OCI-LY1 (cell line): Measurements from ENCODE around the gene WTAP.

Experiments used
- EZH2 ChIP-seq: fragments of 200-600 bp; sonication (generic), shearing (Covaris generic); IDR thresholded peaks from 2 replicates; pipeline ENCODE4 v1.8.0; 2017; ENCODE audit warnings: borderline replicate concordance, mixed run types, mild to moderate bottlenecking, antibody characterized with exemption, low read length, moderate library complexity, mixed read lengths
- TF ChIP-seq, protein P1 (sequence below): fragments of 200-600 bp; sonication (generic), shearing (Covaris generic); IDR thresholded peaks from 2 replicates; pipeline ENCODE4 v1.5.1; 2017; ENCODE audit warnings: mild to moderate bottlenecking, antibody characterized with exemption, low read length, moderate library complexity, mixed read lengths

DNA sequence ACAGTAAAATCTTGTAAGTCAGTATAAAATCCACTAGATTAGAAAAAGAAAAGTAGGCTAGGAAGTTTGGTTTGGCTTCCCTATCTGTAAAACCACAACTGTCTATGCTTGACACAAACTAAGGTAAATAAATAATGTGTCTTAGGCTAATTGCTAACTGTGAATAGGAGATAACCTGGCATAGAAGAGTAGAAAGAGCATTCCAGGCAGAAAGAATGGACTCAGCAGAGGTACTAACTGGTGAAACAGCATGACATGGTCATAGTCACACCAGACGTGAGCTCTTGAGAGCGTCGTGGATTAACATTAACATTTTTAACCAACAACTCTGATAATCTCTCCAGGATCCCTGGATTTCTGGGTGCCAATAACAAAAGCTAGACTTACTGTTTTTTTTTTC lies 8.7 kb upstream of the WTAP start:
- TF ChIP-seq, protein P1, sequence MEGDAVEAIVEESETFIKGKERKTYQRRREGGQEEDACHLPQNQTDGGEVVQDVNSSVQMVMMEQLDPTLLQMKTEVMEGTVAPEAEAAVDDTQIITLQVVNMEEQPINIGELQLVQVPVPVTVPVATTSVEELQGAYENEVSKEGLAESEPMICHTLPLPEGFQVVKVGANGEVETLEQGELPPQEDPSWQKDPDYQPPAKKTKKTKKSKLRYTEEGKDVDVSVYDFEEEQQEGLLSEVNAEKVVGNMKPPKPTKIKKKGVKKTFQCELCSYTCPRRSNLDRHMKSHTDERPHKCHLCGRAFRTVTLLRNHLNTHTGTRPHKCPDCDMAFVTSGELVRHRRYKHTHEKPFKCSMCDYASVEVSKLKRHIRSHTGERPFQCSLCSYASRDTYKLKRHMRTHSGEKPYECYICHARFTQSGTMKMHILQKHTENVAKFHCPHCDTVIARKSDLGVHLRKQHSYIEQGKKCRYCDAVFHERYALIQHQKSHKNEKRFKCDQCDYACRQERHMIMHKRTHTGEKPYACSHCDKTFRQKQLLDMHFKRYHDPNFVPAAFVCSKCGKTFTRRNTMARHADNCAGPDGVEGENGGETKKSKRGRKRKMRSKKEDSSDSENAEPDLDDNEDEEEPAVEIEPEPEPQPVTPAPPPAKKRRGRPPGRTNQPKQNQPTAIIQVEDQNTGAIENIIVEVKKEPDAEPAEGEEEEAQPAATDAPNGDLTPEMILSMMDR: no peak
- no peak for TF ChIP-seq EZH2
